OCI-LY7 (cell line): ENCODE measurements around the gene ST7L. TPM values are rescaled to one million over a fixed set of nuclear protein-coding genes. Genes with fewer than 3 reads are reported as not detected.

Source experiments
- BruUV-seq: library from RNA; stranded (reverse); fragments of 400-500 nt; replicated peaks from 2 replicates; lab custom pipeline; 2021; lab: Mats Ljungman, UMichigan
- CTCF ChIA-PET: fragments of 300-600 bp; sonication (Branson Sonifier 250); formaldehyde crosslinking; loops from one replicate; lab custom pipeline; 2022; ENCODE audit warnings: antibody characterized with exemption; ENCODE audit not compliant: unreplicated experiment; lab: Charles Lee
- POLR2A ChIA-PET: fragments of 300-600 bp; sonication (Branson Sonifier 250); formaldehyde crosslinking; loops from one replicate; lab custom pipeline; 2022; ENCODE audit warnings: antibody characterized with exemption; lab: Charles Lee
- DNase-seq: peaks from one replicate; pipeline ENCODE4 v3.0.0-alpha.2; 2015; ENCODE audit warnings: low spot score
- H2AFZ ChIP-seq: fragments of 200-600 bp; sonication (generic), shearing (Covaris generic); 2 replicates; pipeline ENCODE4 v1.6.1; 2014; ENCODE audit warnings: mild to moderate bottlenecking, antibody characterized with exemption, low read length, moderate library complexity
- H3K27ac ChIP-seq: fragments of 200-600 bp; sonication (generic); 2 replicates; pipeline ENCODE4 v1.5.1; 2014; ENCODE audit warnings: mixed run types, low read depth, mild to moderate bottlenecking, moderate library complexity, low read length, inconsistent platforms; ENCODE audit not compliant: poor library complexity, severe bottlenecking
- H3K36me3 ChIP-seq: fragments of 200-600 bp; sonication (generic); 2 replicates; pipeline ENCODE4 v1.6.1; 2014; ENCODE audit warnings: mild to moderate bottlenecking, antibody characterized with exemption, low read length, moderate library complexity, mixed read lengths; ENCODE audit not compliant: insufficient read depth
- H3K4me1 ChIP-seq: fragments of 200-600 bp; sonication (generic); 2 replicates; pipeline ENCODE4 v1.5.1; 2014; ENCODE audit warnings: mild to moderate bottlenecking, low read length; ENCODE audit not compliant: insufficient read depth, poor library complexity, severe bottlenecking
- H3K4me2 ChIP-seq: fragments of 200-600 bp; sonication (generic); 2 replicates; pipeline ENCODE4 v1.6.1; 2014; ENCODE audit warnings: mild to moderate bottlenecking, low read length
- H3K4me3 ChIP-seq: fragments of 200-600 bp; sonication (generic); 2 replicates; pipeline ENCODE4 v1.5.1; 2014; ENCODE audit warnings: mild to moderate bottlenecking, low read depth, low read length; ENCODE audit not compliant: poor library complexity, severe bottlenecking
- H3K79me2 ChIP-seq: fragments of 200-600 bp; sonication (generic); 2 replicates; pipeline ENCODE4 v1.6.1; 2016; ENCODE audit warnings: low read depth, mild to moderate bottlenecking, low read length, moderate library complexity, mixed read lengths; ENCODE audit not compliant: insufficient read depth
- H3K9me2 ChIP-seq: fragments of 200-600 bp; sonication (generic); 2 replicates; pipeline ENCODE4 v1.6.1; 2016; ENCODE audit warnings: mild to moderate bottlenecking, low read length, mixed read lengths; ENCODE audit not compliant: insufficient read depth
- H3K9me3 ChIP-seq: fragments of 200-600 bp; sonication (generic); 2 replicates; pipeline ENCODE4 v1.6.1; 2014; ENCODE audit warnings: mild to moderate bottlenecking, mixed run types, low read length, mixed read lengths
- H4K20me1 ChIP-seq: fragments of 200-600 bp; sonication (generic); 2 replicates; pipeline ENCODE4 v1.6.1; 2014; ENCODE audit warnings: mild to moderate bottlenecking, antibody characterized with exemption, low read length, moderate library complexity, mixed read lengths; ENCODE audit not compliant: insufficient read depth
- EZH2phosphoT487 ChIP-seq: fragments of 200-600 bp; sonication (generic); IDR thresholded peaks from 2 replicates; pipeline ENCODE4 v1.6.1; 2018; ENCODE audit warnings: low read depth, borderline replicate concordance, mild to moderate bottlenecking, mixed run types, antibody characterized with exemption, low read length, moderate library complexity, mixed read lengths
- intact Hi-C: fragments of 100-400 bp; cut with micrococcal nuclease; formaldehyde crosslinking; loops from one replicate; pipeline ENCODE4 v1.10.0; 2022; ENCODE audit not compliant: unreplicated experiment
- total RNA-seq, 2 experiments: library from RNA; depleted of rRNA in 1 of 2; stranded (reverse); fragments of >200 nt in 1 of 2; shearing (Covaris generic) in 1 of 2; gene quantifications; 2 replicates each; pipeline ENCODE4 v1.2.3, GENCODE V29; 2014 to 2022
- TF ChIP-seq, protein P1 (sequence below): fragments of 200-600 bp; sonication (generic); conservative IDR thresholded peaks from 2 replicates; pipeline ENCODE4 v1.5.1; 2014; ENCODE audit warnings: mild to moderate bottlenecking, antibody characterized with exemption, low read length, moderate library complexity, mixed read lengths

ST7L gene
- total RNA-seq, 2 experiments from 2014 or later, result 20.2 to 22.8 TPM

DNA sequence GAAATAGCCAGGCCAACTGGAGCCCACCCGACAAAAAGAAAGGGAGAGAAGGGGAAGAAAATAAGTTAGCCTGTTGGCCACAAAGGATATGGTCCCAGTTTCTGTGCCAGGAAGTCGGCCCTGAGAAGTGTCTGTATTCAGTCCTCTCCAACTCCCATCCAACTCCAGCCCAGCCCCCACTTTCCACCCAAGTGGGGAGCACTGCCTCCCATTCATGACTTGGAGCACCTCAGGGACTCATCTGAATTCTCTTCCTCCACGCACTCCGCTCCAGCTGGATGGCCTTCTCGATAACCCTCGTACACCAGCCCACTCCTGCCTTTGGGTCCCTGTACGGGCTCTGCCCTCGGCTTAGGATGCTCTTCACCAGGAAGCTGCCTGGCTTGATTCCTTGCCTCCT is 112.2 kb downstream of the ST7L start:
- H4K20me1 ChIP-seq, result no peaks in the 10 kb centered on the region
- H2AFZ ChIP-seq, result no peak overlapping the region
- H3K27ac ChIP-seq, result peak overlapping the region; percentile 51
- ChIA-PET CTCF (no interaction called here), POLR2A (no interaction called here)
- no peak overlapping the region for H3K4me2 ChIP-seq
- no peaks in the 10 kb centered on the region for H3K36me3 ChIP-seq
- intact Hi-C loops, result loop anchor here (2.0 kb wide), 1 partner anchor 116 kb away; no protein-coding TSS in a partner anchor
- no peak for DNase-seq
- H3K4me3 ChIP-seq, result no peak overlapping the region
- H3K9me2 ChIP-seq, result no peaks in the 10 kb centered on the region
- BruUV-seq, result no TSS peak
- no peaks in the 10 kb centered on the region for H3K79me2 ChIP-seq
- H3K4me1 ChIP-seq, result peaks cover 42% of the 10 kb centered on the region
- no peak for TF ChIP-seq EZH2phosphoT487
- TF ChIP-seq, protein P1, sequence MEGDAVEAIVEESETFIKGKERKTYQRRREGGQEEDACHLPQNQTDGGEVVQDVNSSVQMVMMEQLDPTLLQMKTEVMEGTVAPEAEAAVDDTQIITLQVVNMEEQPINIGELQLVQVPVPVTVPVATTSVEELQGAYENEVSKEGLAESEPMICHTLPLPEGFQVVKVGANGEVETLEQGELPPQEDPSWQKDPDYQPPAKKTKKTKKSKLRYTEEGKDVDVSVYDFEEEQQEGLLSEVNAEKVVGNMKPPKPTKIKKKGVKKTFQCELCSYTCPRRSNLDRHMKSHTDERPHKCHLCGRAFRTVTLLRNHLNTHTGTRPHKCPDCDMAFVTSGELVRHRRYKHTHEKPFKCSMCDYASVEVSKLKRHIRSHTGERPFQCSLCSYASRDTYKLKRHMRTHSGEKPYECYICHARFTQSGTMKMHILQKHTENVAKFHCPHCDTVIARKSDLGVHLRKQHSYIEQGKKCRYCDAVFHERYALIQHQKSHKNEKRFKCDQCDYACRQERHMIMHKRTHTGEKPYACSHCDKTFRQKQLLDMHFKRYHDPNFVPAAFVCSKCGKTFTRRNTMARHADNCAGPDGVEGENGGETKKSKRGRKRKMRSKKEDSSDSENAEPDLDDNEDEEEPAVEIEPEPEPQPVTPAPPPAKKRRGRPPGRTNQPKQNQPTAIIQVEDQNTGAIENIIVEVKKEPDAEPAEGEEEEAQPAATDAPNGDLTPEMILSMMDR, result no peak
- H3K9me3 ChIP-seq, result no peaks in the 10 kb centered on the region

DNA sequence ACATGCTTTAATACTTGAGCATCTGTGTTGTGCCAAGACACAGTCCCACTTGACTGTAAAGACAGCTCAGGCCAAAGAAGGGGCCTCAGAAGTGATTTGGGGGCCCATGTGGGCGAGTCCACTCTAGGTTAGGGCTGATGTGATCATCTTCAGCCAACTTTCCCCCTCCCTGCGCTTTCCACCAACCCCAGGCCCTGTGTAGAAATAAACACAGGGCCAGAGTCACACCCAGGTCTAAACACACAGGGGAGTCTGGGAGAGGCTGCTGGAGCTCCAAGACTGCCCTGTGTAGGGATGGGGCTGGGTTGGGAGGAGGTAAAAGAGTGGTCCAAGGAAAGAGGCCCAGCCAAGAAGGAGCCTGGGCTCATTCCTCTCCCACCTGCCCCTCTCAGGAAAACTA is 112.6 kb downstream of the ST7L start:
- H4K20me1 ChIP-seq, result no peaks in the 10 kb centered on the region
- intact Hi-C loops, result loop anchor here (2.0 kb wide), 1 partner anchor 116 kb away; no protein-coding TSS in a partner anchor

More for the DNA sequence above, 112.6 kb downstream of the ST7L start:
- peak overlapping the region; percentile 63 for H3K4me2 ChIP-seq
- no peaks in the 10 kb centered on the region for H3K9me3 ChIP-seq
- ChIA-PET POLR2A (interaction anchor here (0.5 to 2.0 kb wide), 3 partner anchors 37 to 746 kb away, joined by 3 to 6 read pairs (median 4); no protein-coding TSS in a partner anchor), CTCF (interaction anchor here (1.0 kb wide), 1 partner anchor 112 kb away, joined by 4 read pairs; no protein-coding TSS in a partner anchor)
- no peaks in the 10 kb centered on the region for H3K9me2 ChIP-seq
- H3K4me1 ChIP-seq, result peaks cover 42% of the 10 kb centered on the region
- no peaks in the 10 kb centered on the region for H3K36me3 ChIP-seq
- no peak for DNase-seq
- no TSS peak for BruUV-seq
- H3K4me3 ChIP-seq, result no peak overlapping the region
- TF ChIP-seq EZH2phosphoT487, result no peak
- TF ChIP-seq, protein P1, result no peak
- H2AFZ ChIP-seq, result no peak overlapping the region
- H3K79me2 ChIP-seq, result no peaks in the 10 kb centered on the region
- H3K27ac ChIP-seq, result peak overlapping the region; percentile 51
